CD4-positive, alpha-beta T cell treated with Interleukin-15 for 4 hours (primary cell): ENCODE measurements around the gene CCL19.

Experiments used
- DNase-seq: peaks from one replicate; pipeline ENCODE4 v3.0.0-alpha.2; 2020; ENCODE audit warnings: low spot score

CCL19 gene

DNA sequence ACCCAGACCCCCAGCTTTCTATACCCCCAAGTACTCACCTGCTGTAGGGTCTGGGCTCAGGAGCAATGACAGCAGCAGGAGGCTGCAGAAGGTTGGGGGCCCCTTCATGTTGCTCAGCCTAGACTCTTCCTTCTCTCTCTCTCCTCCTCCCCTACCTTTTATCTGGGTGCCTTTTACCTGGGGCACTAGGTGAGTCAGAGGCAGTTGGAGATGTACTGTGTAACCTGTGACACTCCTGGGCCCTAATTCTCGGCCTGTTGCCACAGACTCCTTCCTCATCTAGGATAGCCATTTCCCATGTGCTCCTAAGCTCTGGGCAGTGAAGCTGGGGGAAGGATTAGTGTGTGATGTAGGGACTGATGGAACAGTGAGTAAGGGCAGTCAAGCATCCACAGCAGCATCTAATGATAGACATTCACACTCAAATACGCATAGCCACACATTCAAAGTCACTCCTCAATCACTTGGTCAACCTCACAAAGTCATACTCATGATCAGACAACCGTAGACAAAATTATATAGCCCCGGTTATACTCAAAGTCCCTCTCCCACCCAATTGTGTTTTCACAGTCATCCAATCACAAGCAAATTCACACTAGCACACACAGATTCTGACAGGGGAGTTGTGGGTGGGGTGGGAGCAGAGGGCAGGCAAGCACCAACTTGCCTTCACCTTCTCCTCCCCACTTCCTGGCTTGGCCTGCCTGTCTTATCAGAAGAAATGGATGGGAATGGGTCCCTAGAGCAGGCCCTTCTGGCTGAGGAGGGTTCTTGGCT lies 28.4 kb downstream of the CCL19 start, which contains the start of gene CCL27:
Gene CCL27, minus strand, starts transcription at position 132 of the 777 bp plus-strand sequence. Its CDS starts 24 bp downstream, at position 108.
- DNase-seq: peak; percentile 69

DNA sequence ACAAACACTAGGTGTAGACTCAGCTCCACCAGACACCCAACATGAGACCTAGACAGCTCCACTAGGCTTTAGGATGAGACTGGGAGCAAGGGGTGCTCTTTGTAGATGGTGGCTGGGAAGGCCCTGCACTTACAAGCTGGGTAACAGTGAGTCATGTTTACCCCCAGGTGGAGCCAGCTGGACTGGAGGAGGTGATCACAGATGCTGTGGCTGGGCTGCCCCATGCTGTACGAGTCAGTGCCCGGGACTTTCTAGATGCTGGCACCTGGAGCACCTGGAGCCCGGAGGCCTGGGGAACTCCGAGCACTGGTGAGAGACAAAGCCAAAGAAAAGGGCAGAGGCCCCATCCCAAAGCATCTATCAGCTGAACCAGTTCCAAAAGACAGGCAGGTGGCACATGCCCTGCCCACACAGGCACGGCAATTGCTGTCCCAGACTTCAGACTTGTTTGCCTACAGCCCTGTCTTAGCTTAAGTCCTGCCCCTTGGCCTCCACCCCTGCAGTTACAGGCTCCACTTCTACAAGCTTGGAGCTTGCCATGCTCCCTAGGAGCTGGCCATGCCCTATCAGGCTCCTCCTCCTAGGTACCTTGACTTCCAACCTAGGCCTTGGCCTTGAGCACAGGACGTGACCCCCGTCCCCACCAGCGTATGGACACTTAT lies 31.4 kb downstream of the CCL19 start:
- peak; percentile 25 for DNase-seq

DNA sequence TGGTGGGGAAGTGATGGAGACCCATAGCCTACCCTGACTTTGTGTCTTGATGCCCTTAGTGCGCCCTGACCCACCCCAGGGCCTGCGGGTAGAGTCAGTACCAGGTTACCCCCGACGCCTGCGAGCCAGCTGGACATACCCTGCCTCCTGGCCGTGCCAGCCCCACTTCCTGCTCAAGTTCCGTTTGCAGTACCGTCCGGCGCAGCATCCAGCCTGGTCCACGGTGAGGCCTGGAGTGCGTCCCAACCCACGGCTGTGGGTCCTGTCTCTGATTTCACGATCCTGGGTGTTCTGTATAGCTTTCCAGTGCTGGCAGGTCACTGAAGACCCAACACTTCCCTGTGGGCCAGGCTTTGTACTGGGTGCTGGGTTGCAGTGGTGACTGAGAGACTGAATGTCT lies 32.6 kb downstream of the CCL19 start:
- DNase-seq: no peak

DNA sequence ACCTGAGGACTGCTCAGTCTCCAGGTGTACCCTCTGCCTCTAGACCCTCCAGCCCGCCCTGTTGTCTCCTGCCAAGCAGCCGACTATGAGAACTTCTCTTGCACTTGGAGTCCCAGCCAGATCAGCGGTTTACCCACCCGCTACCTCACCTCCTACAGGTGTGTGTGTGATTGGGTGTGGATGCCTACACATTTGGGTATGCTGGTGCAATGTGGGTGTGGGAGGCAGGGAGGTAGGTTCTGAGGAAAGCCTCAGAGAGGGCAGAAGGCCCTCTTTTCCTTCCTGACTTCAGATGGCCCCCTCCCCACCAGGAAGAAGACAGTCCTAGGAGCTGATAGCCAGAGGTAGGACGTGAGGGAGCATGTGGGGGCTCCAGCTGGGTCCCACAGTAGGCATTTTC lies 34.1 kb downstream of the CCL19 start:
- no peak for DNase-seq

DNA sequence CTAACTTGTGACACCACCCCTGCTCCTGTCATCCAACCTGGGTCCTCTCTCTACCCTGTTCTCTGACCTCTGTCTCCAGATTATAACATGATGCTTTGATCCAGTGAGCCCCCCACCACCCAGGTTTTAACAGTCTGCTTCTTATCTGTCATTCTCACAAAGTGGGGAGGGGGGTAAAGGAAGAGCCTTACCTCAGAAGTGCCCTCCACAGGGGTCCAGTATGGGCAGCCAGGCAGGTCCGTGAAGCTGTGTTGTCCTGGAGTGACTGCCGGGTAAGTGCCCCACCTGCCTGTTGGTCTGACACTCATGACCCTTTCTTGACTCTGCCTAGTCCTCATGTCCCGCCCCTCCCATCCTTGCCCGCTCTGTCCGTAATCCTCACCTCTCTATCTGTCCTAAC lies 35.7 kb downstream of the CCL19 start:
- no peak for DNase-seq

DNA sequence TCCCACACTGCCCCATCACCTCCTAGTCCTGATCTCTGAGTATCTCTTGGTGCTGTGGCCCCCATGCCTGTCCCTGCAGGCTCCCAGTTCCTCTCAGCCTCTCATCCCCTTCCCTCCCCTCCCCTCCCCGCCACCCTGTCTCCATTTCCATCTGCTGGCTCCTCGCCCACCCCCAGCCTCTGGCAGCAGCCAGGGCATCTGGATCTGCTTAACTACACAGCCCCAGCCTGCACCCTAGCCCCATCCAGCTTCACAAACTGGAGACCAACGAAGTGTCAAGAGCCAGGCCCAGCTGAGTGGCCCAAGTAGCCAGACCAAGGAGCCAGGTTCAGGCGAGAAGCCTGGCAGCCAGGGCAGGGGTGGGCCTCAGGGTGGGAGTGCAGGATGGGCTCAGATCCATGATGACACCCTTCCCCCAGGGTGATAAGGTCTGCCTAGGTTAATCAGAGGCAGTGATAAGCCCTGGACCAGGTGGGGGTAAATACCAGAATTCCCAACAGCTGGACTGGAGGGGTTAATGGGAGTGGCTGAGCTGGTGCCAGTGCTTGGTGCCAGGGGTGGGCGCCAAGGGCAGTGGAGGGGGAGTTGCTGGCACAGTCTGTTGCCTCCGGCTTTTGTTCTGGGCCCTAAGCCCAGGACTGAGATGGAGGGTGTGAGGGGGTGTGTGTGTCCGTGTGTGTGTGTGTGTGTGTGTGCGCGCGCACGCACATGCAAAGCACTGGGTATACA lies 36.6 kb downstream of the CCL19 start:
- DNase-seq: no peak

DNA sequence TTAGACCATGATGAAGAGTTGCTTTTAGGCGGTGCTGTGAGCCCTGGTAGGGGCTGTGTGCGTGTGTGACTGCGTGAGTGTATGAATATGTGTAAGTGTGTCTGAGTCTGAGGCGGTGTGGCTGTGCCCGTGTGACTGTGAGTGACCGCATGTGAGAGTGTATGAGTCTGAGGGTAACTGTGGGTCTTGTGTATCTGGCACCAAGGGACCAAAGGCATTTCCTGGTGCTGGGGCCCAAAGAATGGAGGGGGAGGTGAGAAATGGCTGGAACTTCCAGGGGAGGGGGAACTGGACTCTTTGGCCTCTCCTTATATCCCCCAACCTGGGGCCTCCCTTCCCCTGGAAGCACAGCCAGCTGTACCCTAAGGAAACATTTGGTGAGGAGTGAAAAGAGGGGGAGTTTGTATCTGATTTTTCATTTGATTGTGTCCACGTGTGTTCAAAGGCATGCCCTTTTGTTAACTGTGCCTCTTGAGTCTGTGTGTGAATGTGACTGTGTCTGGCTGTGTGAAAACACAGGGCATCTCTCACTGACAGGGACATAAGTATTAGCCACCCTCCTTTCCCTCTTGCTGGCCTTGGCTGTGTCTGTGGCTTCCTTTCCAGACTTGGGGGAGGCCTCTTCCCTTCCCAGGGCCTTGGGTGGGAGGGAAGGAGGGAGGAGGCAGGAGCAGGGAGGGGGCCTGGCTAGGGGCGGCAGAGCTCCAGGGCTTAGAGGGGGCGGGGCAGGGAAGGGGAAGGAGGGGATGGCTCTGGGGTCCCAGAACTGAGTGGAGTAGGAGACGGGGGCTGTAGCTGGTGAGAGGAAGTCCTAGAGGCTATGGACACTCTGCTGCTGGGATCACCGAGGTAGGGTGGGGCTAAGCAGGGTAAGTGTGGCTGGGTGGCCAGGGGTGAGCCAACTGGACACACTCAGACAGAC lies 37.7 kb downstream of the CCL19 start:
- DNase-seq: no peak

DNA sequence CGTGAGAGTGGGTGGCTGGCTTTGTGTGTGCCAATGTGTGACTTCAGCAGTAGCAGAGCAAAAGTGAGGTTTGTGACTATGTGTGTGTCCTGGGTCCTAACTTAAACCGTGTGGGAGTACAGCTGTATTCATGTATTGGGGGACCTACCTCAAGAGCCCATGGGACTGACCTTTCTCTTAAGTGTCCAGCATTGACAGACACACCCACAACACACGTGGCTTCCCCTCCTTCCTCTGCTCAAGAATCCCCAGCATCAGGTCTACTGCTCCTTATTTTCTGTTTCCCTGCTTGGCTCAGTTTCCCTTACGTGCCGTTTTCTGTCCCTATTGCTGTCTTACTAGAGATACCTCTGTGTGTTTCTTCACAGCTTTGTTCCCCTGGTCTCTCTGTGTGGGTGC lies 38.5 kb downstream of the CCL19 start:
- no peak for DNase-seq

DNA sequence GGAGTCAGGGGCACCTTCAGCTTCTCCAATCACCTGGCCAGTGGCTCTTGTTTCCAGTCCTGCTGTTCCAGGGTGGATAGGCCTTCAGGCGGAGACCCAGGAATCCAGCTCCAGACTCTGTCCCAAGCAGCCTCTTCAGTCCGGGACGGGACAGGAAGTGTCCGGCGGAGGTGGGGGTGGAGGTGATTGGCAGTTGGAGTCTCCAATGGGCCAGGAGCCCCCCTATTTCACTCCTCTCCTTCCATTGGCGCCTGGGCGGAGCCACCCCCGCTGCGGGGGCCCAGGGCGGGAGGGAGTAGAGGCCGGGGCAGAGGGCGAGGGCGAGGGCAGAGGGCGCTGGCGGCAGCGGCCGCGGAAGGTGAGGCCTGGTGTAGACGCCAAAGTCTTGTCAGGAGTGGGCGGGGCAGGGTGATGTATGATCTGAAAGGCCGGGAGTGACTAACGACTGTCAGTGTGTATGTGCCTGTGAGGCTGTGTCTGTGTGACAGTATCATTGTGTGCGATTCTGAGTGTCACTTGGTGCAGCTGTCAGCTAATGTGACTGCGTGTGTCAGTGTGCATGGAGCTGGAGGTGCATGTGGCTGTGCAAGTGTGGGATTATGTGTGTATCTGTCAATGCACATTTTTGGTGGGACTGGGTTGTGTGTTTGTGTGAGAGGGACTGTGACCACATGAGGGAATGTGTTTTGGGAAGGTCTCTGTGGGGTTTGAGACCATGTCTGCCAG lies 39.0 kb downstream of the CCL19 start, which contains the start of gene IL11RA:
Gene IL11RA, plus strand, starts transcription at position 310 of the 726 bp plus-strand sequence. CDS start 3,033 bp downstream, outside the sequence.
- DNase-seq: peak; percentile 63

DNA sequence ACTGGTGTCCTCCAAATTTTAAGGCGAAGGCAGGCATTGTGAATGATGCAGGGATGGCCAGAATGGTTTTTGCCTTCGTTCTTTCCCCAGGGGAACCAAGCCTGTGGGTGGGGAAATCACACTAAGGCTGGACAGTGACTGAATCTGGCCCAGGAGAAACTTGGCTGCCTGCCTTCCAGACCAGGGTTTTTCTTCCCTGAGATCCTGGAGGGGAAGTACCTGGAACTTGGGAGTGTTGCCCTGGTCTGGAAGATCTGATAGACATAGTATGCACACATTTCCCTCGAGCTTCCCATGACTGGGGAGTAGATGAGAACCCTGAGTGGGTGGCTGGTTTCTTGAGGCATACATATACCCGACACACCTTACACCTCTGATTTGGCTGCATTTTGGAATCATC lies 39.8 kb downstream of the CCL19 start:
- no peak for DNase-seq

DNA sequence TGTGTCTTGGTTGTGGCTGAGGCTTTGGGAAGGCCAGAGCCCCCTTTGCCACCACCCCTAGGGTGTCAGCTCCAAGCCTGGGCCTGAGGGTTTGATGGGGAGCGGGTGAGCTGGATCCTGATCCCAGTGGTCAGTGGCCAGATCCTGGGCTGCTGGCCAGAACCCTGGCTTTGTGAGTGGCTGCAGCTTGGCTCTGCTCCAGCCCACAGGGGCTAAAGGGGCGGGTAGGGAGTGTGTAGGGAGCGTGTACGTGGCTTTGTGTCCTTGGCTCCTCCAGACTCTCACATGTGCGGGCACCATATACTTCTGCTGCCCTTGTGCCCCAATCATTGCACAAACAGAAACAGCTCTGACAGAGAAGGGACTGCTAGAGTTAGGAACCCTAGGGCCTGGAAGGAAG lies 40.3 kb downstream of the CCL19 start:
- no peak for DNase-seq

DNA sequence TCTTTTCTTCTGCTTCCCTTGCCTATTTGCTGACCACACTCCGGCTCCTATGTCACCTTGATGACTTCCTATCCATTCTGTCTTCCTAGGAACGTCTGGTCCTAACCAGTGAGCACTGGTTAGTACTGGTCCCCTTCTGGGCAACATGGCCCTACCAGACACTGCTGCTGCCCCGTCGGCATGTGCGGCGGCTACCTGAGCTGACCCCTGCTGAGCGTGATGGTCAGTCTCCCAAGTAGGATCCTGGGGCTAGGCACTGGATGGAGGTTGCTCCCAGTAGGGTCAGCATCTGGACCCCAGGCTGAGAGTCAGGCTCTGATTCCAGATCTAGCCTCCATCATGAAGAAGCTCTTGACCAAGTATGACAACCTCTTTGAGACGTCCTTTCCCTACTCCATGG lies 42.4 kb downstream of the CCL19 start:
- no peak for DNase-seq

DNA sequence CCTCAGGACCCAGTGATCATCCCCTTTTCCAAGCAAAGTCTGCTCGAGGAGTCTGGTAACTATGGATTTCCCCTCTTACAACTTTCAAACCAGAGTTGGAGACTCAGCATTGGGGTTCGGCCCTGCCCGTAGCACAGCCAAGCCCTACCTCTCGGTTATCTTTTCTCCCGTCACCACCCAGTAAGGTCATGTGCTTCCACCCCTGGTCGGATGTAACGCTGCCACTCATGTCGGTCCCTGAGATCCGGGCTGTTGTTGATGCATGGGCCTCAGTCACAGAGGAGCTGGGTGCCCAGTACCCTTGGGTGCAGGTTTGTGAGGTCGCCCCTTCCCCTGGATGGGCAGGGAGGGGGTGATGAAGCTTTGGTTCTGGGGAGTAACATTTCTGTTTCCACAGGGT lies 43.4 kb downstream of the CCL19 start:
- peak; percentile 31 for DNase-seq

DNA sequence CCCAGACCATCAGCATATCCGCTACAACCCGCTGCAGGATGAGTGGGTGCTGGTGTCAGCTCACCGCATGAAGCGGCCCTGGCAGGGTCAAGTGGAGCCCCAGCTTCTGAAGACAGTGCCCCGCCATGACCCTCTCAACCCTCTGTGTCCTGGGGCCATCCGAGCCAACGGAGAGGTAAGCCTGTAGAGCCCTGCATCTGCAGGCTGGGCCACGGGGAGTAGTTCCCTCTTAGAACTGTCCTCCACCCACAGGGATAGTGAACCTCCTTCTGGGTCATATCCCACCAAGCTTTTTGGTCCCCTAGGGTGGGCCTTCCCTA lies 44.0 kb downstream of the CCL19 start:
- no peak for DNase-seq

DNA sequence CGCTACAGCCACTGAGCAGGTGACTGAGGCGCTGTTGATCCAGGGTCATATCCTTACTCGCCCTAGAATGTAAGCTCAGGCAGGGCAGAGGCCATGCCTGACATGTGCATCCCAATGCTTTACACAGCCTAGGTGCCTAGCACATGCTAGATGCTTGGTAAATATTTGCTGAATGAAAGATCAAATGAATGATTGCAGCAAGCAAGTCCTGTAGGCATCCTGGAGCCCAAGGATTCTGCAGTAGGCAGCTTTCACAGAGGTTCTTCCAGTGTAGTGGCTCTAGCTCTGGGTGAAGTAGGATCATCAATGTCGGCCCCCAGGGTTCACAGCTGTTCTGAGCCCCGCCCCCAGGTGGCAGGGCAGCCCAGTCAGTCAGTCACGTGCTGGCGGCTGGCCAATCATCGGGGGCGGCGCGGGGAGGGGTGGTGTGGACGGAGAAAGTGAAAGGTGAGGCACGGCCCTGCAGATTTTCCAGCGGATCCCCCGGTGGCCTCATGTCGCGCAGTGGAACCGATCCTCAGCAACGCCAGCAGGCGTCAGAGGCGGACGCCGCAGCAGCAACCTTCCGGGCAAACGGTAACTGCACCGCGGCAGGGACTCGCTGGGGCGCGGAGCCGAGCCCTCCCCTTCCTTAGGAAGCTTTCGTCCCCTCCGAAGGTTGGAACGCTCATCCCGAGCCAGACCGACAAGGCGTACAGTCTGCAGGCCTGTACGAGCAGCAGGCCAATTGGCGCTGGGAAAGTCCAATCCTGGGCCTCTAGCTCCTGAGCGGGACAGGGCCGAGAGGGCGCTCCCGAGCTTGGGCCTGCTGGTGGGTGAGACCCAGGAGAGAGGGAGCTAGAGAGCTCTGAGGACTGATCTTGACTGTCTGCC lies 44.6 kb downstream of the CCL19 start, which contains the start of gene GALT:
Gene GALT, plus strand, starts transcription at position 465 of the 873 bp plus-strand sequence. Its CDS starts 30 bp downstream, at position 495.
- DNase-seq: peak; percentile 97

DNA sequence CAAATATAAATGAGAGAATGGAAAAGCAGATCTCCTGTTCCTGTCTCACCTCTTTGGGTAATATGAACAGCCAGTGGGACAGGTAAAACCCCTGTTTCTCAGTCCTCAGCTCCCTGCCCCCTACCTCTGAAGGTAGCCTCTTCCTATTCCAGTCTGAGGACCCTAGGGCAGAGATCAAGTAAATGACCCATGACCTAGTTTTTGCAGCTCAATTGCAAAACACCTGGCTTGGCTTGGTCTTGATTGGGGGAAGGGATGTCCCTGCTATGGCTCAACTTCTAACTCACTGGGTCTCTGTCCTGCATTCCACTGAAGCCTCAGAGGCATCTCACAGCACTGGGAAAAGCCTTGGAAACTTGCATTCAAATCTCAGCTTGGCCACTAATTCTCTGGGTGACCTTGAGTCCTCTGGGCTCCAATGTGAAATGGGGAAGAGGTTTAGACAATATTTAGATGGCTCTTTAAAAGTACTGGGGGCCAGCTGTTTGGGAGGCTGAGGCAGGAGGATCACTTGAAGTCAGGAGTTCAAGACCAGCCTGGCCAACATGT lies 46.2 kb downstream of the CCL19 start:
- no peak for DNase-seq

DNA sequence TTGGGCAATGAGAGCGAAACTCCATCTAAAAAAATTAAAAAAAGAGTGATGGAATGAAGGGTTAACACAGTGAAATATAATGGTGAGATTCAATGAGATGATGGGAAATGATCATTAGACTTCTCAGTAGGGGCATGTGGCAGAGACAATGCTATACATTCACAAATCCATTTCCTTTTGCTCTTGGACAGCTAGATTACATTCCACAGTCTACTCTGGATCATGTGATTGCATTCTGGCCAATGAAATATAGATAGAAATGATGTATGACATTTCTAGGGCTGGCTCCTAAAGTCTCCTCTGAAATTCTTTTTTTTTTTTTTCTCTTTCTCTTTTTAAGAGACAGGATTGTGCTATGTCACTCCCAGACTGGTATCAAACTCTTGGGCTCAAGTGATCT lies 48.4 kb downstream of the CCL19 start:
- DNase-seq: no peak
